Activated CD8-positive, alpha-beta memory T cell treated with anti-CD3 and anti-CD28 coated beads for 24 hours (primary cell): ENCODE results near the gene RAB8B.

ENCODE experiments used
- DNase-seq: peaks from one replicate; pipeline ENCODE4 v3.0.0-alpha.2; 2020

RAB8B gene

DNA sequence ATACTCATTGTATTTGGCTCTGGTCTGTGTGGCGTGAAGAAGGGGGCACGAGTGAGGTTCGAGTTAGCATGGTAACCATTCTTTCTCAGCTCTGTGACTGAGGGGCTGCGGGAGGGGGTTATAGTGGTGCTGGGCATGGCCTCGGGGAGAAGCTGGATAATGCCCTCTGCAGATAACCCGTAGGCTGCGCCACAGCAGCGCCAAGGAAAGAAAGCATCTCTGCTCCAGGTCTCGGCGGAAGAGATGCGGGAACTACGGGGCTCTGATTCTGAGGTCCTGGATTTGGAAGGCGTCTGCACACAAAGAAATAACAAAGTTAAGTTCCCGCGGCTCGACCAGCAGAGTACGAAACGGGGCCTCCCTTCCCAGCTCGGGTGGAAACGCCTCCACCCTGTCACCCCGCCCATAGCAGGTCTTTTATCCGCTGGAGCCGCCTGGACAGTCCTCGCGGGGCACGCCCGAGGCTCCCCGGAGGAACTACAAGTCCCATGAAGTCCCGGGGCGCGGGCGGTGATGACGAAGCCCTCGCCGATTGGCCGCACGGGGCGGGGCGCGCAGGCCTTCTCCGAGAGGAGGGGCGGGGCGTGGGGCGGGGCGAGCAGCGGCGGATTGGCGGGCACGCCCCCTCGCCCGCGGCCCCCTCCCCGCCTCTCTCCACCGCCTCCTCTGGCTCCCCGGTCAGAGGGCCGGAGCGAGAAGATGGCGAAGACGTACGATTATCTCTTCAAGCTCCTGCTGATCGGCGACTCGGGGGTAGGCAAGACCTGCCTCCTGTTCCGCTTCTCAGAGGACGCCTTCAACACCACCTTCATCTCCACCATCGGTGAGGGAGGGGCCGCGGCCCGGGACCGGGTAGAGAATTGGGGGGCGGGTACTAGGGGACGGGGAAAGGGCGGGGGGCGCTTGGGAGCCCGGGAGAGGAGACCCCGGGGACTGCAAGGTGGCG is at the start of gene RAB8B:
RAB8B (plus strand) TSS at position 681 of the 946 bp plus-strand sequence; CDS start at position 700, 19 bp downstream.
- DNase-seq: peak; percentile 99

DNA sequence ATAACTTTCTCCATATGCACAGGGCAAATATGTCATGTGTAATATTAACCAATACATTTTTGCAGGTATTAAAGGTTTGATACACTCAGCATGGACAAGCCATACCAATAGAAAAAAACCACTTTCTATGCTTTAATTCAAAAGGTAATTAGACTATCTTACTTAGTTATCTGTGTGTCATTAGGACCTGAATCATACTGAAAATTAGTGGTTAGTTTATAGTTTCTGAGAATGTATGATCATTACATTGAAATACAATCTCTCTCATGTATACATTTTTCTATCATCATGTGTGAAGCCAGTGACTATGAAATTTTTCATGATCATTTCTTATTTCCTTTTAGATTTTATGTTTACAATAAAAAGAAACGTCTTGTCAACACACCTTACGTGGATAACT is 48.5 kb upstream of the RAB8B start:
- no peak for DNase-seq

DNA sequence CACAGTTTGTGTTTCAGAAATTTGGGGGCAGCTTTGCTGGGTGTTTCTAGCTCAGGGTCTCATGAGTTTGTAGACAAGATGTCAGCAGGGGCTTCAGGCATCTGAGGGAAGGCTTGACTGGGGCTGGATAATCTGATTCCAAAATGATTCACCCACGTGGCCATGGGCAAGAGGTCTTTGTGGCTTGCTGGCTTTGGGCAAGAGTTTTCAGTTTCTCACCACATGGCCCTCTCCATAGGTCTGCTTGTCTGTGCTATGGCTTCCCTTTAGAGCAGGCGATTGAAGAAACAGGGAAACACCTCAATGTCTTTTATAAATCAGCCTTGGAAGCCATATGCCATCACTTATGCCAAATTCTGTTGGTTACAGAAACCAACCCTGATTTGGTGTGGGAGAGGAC is 44.0 kb upstream of the RAB8B start:
- DNase-seq: no peak

DNA sequence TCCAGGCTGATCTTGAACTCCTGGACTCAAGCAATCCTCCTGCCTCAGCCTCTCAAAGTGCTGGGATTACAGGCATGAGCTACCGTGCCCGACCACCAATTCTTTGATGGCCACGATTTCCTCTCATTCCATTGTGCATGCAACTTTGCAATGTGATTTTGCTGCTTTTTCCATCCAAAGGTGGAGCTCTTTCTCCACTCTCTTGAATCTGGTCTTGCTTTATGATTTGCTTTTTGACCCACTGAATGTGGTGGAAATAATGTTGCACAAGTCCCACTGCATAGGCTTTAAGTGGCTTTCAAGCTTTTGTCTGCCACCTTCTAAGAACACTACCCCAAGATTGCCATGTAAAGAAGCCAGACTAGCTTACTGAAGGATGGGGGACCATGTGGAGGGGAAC is 42.7 kb upstream of the RAB8B start:
- no peak for DNase-seq

DNA sequence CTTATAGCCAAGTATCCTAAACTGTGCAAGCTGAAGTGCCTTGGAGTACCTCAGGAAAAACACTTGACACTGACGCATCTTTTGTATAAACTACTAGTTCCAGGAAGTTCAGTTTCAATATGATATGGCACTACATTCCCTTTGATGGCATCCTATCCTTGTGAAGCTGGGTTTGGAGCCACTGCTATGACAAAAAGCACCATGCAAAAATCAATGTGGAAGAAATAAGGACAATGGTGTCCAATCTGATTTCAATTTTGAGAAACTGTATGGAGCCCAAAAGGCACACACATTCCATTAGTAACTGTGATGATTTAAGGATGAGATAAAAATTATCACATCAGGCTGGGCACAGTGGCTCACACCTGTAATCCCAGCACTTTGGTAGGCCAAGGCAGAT is 37.7 kb upstream of the RAB8B start:
- DNase-seq: no peak

DNA sequence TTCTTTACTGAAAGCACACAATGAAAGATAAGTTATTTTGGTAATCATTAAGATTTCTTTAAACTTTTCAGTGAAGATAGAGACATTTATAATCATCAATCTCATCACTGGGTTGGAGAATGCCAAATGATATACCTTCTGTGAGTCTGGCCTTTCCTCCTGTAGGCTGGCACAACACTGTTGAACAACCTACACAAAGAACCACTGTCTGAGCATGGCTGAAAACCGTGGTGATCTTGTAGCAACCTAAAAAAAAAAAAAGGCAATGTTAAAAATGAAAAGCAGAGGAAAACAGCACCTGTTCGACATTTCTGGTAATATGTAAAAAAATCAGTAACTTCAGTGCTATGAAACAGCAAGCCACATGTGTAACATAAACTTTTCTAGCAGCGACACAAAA is 33.9 kb upstream of the RAB8B start:
- DNase-seq: no peak

DNA sequence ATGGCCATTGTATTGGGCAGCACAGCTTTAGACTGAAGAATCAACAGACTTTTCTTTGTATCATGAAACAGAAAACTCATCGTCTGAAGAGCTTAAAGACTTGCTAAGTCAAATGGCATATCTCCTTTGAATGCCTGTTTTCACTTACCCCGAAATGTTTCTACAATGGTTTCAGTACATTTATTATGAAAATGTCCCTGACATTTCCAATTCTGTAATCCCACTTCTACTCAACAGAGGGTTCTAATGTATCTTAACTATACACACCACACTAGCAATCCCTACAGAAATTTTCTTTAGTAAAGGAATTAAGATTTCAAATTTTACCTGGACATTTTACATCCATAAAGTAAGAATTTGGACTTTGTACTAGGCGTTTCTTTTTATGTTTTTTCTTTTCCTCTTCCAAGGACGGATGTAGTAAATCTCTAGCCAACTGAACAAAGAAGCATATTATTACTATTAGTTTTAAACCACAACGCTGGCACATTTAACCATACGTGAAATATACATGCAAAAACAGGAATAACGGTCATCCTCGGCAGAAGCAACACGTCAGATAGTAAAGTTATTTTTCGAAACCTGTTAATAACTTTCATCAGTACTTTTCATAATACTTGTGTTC is 33.2 kb upstream of the RAB8B start:
- no peak for DNase-seq

DNA sequence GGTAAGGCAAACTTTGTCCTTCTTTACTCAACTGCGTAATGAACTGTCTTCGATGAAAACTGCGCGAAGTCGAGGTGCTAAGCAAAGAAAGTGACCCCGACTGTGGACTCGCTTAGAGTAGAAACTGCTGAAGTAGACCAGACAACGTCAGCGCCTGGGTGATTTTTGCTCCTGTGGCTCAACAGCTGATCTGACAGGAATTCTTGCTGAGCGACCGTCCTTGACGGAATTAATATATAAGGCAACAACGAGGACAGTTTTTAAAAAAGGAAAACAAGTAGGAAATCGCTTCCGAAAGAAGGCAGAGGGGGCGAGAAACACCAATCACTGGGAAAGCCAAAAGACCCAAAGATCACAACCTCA is 32.7 kb upstream of the RAB8B start:
- DNase-seq: peak; percentile 62

DNA sequence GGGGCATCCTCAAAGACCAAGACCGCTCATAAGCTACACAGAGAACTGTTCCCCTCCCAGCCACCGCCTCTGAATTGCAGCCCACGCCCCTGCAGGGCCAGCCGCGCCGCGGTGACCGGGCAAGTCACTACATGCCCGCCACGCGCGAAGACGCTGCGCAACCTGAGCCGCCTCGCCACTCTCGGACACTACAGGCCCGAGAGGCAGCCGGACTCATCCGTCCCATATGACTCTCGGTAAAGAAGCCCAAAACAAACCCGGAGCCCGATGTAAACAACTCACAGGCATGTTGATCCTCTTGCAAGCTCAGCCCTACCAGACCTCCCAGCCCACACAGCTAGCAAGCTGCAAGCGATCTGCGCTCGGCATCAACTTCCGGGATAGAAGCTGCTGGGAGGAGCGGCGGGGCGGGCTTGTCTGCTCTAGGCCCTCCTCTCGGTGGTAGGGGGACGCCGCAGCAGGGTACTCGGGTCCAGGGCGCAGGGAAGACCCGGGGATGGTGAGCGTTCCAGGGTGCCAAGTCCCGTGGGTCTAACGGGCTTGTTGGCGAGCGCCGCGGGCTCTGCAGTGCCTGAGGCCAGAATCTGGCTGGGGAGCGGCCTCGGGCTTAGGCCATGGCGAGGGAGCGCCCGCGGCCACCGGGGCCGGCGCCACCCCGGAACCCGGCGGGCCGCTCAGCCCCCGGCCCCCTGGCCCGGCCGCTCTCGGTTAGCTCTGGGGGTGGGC is 32.1 kb upstream of the RAB8B start, which contains the start of gene RPS27L:
RPS27L (minus strand) TSS at position 360 of the 726 bp plus-strand sequence; CDS start at position 288, 72 bp downstream.
- DNase-seq: peak; percentile 93

DNA sequence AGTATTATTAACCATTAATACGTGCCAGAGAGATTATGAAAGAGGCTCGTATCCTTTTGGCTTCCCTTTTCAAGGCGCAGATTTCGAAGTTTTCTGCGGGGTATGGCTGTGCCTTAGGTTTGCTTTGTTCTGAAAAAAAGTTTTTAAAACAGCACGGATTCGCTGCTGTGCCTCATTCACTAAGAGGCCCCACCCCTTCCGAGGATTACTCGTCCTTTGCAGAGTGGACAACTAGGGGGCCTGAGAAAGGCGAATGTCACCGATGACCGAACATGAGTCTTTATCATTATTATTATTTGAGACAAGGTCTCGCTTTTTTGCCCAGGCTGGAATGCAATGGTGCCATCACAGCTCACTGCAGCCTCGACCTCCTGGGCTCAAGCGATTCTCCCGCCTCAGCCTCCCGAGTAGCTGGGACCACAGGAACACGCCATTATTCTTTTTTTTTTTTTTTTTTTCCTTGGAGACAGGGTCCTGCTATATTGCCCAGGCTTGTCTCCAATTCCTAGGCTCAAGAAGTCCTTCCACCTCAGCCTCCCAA is 31.4 kb upstream of the RAB8B start:
- DNase-seq: peak; percentile 62

DNA sequence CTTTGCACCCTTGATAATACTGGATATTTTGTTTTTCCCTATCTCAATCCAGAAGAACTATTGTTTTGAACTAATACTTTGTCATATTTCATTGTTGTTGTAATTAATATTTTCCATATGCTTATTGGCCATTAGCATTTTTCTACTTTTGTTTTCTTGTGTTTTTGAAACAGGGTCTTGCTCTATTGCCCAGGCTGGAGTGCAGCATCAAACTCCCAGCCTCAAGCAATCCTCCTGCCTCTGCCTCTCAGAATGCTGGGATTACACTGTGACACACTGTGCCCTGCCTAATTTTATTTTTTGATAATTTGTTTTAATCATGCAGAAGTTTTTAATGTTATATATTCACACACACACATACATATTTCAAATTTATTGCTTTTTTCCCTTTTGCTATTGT is 28.8 kb upstream of the RAB8B start:
- DNase-seq: no peak

DNA sequence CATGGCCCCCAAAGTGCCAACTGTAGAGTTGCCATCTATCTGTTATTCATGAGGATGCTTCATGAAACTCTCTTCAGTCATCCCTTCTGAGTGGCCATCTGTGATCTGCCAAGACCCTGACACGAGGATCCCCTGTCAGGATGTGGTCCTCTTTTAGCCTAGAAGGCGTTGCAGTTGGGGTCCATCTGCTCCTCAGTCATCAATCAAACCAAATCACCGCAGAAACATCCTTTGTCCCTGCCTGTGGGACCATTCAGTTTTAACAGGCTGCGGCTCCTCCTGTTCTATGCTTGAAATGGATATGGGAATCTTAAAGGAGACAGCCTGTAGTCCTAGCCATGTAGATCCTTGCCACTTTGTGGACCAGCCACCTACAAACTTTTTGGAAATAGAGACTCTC is 26.2 kb upstream of the RAB8B start:
- no peak for DNase-seq

DNA sequence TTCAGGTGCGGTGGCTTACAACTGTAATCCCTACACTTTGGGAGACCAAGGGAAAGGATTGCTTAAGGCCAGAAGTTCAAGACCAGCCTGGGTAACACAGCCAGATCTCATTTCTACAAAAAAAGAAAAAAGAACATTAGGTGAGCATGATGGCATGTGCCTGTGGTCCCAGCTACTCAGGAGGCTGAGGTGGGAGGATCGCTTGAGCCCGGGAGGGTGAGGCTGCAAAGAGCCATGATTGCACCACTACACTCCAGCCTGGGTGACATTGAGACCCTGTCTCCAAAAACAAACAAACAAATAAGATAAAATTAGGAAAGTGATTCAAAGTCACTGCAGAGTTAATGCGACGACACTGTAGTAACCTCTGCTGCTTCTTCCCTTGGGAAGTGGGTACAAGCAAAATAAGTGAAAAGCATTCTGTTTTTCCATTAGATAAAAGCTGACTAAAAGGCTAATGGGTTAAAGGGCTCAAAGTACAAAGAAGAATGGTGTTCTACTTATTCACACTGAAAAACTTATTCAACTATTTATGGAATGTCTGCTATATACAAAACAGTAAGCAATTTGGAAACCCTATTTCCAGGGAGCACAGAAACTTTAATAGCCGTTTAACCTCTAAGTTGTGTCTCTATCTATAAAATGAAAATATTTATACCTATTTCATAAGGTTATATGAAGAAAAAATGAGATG is 24.1 kb upstream of the RAB8B start:
- no peak for DNase-seq

DNA sequence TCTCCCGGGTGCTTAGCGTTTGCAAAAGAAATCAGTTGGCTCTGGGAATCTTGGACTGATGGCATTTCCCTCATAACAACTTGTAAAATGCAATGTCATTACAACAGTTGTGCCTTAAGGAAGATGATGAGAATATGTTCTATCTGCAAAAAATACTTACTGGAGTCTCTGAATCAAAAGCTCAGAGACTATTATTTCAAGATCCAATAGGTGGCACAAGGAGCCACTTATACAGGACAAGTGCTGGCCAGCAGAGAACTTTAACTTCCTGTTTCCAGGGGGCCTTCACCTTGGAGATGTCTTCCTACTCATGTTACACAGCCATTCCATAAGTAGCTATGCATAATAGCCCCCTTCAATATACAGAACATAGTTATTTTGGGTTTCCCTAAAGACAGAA is 23.2 kb upstream of the RAB8B start:
- DNase-seq: no peak

DNA sequence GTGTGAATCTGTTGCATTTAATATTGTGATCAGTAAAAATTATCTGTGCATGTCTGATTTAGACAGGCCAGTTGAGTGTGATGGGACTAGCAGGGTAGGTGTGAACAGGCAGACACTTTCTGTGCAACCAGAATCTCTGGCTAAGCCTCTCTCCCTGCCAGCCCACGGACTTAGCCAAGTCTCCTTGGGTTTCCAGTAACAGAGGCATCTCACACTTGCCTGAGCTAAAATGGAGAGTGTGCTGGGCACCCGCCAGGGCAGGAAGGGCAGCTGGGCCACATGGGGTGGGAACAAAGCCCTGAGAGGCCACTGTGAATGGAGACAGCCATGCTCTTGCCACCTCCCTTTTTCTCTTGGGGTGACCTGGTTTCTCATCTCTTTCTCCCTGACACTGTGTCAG is 19.6 kb upstream of the RAB8B start:
- DNase-seq: no peak

DNA sequence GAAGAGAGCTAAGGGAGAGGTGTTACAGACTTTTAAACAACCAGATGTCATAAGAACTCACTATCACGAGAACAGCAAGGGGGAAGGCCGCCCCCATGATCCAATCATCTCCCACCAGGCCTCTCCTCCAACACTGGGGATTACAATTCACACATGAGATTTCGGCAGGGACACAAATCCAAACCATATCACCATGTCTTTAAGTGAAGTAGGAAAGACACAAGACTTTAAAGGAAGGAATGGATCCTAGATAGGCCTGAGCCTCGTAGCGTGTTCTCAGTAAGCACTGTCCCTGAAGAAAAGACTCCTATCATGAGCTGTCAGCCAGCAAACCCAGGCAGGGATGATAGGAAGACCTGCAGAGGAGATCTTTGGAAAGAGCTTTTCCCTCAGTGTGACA is 17.0 kb upstream of the RAB8B start:
- DNase-seq: no peak

DNA sequence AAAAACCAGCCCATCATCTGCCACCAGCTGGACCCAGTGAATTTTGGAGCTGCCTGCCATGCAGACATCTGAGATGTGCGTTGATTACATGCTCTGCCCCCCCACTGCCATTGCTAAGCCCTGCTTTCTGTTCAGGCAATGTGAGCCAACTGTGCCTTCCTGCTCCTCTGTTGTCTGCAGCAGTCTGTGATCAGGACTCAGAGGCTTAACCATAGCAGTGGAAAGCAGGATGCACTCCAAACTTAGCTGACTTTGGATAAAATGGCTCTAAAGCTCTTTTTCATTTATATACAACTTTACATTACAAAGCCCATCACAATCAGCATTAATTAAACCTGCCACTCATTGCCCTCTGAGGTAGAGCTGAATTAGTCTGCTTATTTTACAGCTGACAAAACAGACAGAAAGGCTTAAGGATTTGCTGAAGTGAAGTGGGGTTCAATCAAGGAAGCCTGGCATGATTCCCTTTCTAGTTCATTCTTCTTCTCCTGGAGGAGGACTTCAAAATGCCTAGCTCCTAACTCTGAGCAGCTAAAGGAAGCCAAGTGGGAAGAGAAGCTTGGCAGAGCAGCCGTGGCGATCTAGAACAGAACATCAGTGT is 16.5 kb upstream of the RAB8B start:
- no peak for DNase-seq

DNA sequence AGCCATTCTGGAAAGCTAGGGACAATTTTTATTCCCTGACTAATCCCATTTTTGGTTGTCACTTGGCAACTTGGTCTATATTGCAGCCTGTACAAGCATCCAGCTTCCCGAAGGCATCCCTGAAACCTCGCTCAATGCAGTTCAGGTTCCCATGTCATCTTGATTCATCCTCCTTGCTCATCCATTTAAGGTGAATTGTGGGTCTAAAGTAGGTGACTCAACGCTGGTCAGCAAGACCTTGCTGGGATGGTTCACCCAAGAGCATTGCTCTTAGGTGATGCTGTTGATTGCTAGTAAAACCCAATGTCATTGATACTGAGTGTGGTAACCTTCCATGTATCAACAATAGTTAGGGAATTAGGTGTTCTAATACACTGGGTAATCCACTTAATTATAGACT is 13.1 kb upstream of the RAB8B start:
- no peak for DNase-seq

DNA sequence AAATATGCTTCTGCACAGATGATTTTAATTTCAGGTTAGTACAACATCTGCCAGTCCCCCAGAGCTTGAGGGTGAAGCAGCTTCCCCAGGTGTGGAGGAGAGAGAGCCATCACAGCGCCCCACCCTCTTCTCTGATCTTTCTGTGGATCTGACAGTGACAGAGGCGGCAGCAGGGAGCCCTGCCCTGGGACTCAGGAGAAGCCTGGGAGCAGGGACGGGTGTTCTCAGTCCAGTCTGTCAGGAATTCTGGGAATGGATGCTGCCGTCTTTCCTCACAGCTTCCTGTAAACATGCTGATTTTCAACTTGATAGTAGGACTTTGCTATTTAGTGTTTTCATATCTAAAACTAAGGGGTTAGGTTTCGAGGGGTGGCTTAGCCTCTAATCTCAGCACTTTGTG is 11.4 kb upstream of the RAB8B start:
- no peak for DNase-seq

DNA sequence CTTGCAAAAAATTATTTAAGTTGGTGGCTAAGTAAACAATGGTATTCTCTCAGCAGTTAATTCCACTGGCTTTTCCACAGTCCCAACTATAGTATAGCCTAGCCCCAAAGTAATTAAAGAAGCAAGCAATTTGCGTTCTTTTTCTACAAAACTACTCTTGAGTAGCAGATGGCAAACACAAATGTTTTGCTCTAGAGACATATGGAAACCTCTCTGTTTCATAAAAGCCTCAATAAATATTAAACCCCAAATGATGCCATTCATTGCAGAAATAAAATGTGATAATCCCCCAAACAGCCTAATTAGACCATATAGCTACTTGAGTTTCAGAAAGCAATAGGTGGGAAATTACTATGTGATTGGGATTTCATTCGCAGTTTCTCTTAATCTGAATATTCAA is 8.7 kb upstream of the RAB8B start:
- DNase-seq: no peak

DNA sequence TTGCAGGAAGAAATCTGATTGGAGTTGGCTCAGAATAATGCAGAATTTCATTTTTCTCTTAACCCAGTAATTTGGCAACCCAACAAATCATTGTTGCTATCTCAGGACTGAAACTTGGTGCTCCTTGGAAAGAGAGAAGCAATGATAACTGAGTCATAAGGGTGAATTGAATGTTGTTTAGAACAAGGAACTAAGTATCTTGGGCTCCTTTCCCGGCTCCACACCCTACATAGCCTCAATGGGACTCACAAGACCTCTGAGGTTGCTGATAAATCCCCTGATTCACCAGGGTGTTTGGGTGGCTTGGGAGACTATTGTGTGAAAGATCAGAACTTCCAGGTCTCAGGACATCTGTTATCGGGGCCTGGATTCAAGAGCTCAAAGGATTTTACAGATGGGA is 7.8 kb upstream of the RAB8B start:
- DNase-seq: no peak

DNA sequence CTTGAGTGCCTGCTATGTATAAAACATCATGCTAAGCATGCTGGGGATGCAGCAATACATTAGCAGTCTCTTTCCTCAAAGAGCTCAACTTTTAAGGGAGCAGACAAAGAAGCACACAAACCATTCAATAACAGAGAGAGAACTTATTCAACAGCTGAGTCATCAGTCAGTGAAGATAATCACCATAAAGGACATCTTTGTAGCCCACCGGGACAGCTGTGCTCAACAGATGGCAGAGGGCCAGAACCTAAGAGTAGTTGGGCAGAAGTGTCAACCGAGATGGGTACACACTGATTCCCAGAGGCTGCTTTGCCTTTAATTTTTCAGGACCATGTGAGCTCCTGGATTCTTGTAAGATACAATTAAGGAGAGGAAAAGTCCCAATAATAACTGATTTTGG is 4.2 kb upstream of the RAB8B start:
- DNase-seq: no peak
